ENCODE measurements around the gene ACCS.

The ACCS gene

DNA sequence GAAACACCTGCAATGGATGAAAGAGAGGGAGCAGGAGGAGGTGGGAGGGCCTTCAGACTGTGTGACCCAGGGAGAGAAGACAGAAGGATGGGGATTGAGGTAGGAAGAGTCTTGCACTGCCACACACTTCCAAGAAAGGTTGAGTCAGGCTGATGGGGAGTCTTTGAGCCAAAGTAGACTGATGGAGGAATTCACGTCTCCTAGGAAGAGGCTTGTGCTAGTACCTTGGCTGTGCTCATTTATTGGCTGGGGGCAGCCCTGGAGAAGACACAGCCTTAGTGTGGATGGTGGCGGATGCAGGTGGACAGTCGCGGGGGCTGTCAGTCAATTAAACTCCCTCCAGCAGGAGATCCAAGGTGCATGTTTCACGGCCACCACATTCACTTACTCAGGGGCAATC lies 34.5 kb upstream of the ACCS start:
- TF ChIP-seq GATA2 (IDR thresholded peaks at IDR 0.05; ENCODE audit: low read depth, low read length) (no peak), GATA3 (IDR thresholded peaks at IDR 0.05; ENCODE audit: low read depth, low read length) (no peak)

DNA sequence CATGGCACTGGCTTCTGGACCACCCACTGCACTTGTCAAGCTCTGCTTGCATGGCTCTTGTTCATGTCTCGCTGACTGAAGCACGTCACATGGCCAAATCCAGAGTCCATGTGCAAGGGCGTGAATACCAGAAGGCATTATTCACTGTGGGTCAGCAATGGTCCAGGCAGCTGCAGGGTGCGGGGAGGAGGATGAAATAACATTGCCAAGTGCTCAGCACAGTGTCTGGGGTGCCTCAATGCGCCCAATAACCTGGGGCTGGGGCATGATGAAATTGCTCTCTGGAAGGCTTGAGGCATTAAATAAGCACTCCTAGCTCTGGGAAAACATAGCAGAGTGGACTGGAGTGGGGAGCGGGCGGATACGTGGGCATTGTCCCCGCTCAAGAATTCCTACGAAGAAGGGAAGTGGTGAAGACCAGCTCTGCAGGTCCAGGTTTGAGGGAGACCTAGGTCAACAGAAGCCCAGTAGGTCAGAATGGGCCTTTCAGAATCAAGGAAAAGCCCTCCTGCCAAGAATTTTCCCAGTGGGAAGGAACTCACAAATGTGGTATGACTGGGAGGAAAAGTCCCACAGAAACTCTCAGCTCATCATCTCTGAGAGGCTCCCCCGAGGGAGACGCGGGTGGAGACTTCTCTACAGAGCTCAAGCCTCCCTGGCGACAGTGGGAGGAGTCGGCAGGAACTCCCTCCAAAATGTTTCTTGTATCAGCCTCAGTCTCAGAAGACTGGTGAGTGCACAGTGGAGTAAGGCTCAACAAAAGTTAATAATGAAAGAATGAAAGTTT lies 33.6 kb upstream of the ACCS start:
- TF ChIP-seq GATA2 (IDR thresholded peaks at IDR 0.05; ENCODE audit: low read depth, low read length) (no peak), GATA3 (IDR thresholded peaks at IDR 0.05; ENCODE audit: low read depth, low read length) (no peak)

DNA sequence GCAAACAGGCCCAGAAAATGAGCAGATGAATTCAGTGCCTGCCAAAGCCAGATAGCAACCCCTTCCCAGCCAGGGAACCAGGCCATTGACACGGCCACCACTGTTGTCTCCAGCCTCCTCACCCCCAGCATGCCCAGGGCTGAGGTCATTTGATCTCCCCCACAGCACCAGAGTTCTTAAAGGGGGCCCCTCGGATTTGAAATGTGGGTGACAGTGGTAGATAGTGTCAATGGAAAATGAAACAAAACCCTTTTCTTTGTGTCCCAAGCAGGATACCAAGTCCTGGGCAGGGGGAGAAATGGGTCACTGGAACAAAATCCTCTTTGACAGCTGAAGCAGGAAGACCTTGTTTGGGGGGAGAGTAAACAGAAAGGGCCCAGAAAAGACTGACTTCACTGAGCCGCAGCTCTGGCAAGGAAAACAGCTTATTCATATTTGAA lies 32.6 kb upstream of the ACCS start:
- TF ChIP-seq GATA2 (IDR thresholded peaks at IDR 0.05; ENCODE audit: low read depth, low read length) (no peak), GATA3 (IDR thresholded peaks at IDR 0.05; ENCODE audit: low read depth, low read length) (no peak)

DNA sequence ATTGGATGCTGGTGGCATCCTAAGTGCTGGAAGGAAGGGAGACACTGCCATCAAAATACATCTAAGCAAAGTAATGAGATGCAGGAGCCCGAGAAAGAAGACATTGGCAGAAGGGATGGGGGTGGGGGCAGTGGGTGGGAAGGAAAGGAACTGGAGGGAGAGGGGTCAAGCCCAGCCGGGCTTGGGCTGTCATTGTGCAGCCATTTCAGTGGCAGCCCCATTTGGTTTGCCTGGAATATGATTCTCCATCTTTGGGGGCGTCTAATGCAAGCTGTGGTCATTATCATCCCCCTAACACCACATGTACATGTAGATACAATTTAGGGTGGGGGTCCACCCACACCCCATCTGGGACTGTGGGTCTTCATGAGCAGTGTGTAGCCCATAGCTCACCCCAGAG lies 32.2 kb upstream of the ACCS start:
- TF ChIP-seq GATA2 (IDR thresholded peaks at IDR 0.05; ENCODE audit: low read depth, low read length) (no peak), GATA3 (IDR thresholded peaks at IDR 0.05; ENCODE audit: low read depth, low read length) (no peak)

DNA sequence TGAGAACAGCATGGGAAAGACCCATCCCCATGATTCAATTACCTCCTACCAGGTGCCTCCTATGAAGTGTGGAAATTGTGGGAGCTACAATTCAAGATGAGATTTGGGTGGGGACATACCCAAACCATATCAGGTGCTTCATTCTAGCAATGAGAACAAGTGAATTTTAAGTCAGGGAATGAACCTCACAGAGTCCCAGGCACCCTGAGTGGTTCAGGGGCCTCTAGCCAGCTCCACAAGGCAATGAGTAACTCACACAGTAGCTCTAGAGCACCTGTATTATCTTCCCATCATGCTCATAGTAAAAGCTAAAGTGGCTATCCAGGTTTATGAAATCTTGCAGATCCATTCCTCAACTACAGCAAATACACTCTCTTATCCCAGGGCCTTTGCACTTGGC lies 31.4 kb upstream of the ACCS start:
- no peak for TF ChIP-seq GATA3 (IDR thresholded peaks at IDR 0.05; ENCODE audit: low read depth, low read length)

DNA sequence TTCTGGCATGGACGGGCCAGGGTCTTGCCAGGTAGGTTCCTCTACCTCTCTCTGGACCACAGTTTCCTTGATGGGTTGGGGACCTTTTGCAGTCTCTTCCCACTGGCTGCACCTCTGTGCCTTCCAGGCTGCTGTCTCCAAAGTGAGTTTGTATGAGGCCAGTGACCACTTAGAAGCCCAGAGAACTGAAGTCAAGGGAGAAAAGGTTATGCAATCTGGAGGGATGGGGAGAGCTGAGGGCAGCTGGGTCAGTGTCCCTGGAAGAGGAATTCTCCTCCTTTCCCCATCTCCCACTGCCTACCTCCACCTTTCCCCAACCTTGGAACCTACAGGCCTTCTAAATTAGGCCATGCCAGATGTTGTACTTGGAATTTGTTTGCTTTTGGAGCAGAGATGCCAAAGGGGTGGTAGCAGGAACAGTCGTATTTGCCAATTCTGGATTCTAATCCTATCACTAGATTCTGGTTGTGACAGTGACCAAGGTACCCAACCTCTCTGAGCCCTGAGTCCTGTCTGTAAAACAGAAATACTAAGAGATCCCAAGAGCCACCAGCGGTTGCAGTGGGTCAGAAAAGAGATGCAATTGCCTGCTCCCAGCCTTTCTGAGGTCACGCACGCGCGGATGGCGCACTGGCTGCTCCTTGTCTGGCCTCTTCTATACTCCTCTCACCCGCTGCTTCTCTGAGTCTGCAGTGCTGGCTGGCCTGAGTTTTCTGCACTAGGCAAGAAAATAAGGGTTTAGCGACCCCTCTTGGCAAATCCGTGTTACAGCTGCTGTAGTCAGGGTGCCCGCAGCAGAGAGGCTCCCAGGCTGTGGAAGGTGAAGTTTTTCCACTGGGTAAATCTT lies 29.0 kb upstream of the ACCS start:
- TF ChIP-seq GATA2 (IDR thresholded peaks at IDR 0.05; ENCODE audit: low read depth, low read length) (no peak), GATA3 (IDR thresholded peaks at IDR 0.05; ENCODE audit: low read depth, low read length) (no peak)

DNA sequence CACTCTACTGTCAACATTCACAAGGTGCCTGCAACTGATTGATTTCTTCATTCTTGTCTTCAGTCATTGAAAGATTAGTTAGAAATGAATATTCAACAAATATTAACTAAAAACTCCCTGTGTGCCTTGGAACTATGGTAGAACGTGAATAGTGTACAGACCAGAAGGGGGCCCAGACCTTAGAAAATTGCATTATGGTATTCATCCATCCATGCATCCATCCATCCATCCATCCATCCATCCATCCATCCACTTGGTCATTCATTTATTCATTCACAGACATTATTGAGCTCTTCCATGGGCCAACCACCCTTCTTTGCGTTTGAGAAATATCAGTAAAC lies 28.4 kb upstream of the ACCS start:
- TF ChIP-seq GATA3 (IDR thresholded peaks at IDR 0.05; ENCODE audit: low read depth, low read length), result no peak
- no peak for TF ChIP-seq GATA2 (IDR thresholded peaks at IDR 0.05; ENCODE audit: low read depth, low read length)

DNA sequence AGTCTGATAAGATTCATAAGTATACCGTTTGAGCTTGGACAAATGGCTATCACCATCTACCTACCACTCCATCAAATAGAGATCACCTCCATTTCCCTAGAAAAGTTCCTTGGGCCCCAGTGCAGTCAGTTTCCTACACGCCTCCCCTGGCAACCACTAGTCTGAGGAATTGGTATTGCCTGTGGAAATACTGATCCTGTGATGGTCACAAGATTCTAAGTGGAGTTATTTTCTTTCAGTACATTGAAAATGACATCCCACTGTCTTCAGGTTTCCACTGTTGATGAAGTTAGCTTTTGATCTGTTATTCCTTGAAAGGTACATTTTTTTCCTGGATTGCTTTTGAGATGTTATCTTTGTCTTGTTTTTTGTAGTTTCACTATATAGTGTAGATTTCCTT lies 22.9 kb upstream of the ACCS start:
- TF ChIP-seq GATA2 (IDR thresholded peaks at IDR 0.05; ENCODE audit: low read depth, low read length), result no peak
- no peak for TF ChIP-seq GATA3 (IDR thresholded peaks at IDR 0.05; ENCODE audit: low read depth, low read length)

DNA sequence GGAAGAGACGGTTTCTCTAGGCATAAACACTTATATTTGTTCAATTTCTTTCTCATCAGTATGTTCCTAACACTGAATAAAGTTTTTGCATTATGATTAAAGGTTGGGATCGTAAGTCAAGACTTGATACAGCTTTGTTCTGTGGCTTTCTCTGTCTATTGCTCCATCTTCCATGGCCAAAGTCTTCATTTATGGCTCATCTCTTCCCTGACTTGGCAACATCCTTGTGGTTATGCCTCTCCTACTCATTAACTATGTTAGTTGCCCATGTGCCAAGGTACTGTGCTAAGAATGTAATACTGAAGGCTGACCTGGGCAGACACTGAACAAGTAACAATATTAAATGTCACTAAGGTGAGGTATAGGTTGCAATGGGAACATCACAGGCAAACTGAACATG lies 19.9 kb upstream of the ACCS start:
- TF ChIP-seq GATA2 (IDR thresholded peaks at IDR 0.05; ENCODE audit: low read depth, low read length), result no peak
- TF ChIP-seq GATA3 (IDR thresholded peaks at IDR 0.05; ENCODE audit: low read depth, low read length), result no peak

DNA sequence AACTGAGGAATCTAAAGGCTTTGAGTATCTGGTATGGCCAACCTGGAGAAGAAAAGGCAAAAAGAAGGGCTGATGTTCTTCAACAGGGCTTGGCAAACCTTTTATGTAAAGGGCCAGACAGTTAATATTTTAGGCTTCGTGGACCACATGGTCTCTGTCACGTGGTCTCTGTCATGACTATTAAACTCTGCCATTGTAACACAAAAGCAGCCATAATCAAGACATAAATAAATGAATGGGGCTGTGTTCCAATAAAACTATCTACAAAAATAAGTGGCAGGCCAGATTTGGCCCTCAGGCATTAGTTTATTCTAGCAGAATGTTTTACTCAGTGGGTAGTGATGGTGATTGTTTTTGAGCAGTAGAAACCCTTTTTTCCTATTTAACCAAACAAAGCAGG lies 18.8 kb upstream of the ACCS start:
- TF ChIP-seq GATA2 (IDR thresholded peaks at IDR 0.05; ENCODE audit: low read depth, low read length), result no peak

DNA sequence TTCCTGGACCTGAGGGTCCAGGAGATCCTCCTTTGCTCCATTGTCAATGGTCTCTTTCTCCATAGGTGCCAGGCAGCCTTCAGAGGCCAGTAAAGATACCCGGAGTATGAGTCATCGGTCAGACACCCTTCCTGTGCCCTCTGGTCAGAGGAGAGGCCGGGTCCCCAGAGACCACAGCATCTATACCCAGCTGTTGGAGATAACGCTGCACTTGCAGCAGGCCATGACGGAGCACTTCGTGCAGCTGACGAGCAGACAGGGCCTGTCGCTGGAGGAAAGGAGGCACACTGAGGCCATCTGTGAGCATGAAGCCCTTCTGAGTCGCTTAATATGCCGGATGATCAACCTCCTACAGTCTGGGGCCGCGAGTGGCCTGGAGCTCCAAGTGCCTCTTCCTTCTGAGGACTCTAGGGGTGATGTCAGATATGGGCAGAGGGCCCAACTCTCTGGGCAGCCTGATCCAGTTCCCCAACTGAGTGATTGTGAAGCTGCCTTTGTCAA lies 18.1 kb upstream of the ACCS start, which contains the start of gene ACCSL:
TSS of gene ACCSL (plus strand) at position 51 of the 501 bp plus-strand sequence. CDS start at position 107, 56 bp downstream.
- no peak for TF ChIP-seq GATA3 (IDR thresholded peaks at IDR 0.05; ENCODE audit: low read depth, low read length)

DNA sequence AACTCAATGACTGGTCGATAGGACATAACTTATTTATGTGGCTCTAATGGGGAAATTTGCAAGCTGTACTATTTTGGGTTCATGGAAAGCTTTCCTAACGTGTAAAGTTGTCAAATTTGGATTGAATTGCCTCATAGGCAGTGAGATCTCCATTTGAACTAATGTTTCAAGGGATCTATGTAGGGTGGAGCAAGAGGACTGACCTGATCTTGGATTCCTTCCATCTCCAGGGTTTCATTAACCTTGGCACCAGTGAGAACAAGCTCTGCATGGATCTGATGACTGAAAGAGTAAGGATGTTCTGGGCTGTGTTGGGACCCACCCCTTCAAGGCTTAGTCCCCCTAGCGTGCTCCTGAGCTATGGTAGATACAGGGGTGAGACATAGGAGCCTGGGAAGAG lies 16.2 kb upstream of the ACCS start:
- TF ChIP-seq GATA2 (IDR thresholded peaks at IDR 0.05; ENCODE audit: low read depth, low read length), result no peak

DNA sequence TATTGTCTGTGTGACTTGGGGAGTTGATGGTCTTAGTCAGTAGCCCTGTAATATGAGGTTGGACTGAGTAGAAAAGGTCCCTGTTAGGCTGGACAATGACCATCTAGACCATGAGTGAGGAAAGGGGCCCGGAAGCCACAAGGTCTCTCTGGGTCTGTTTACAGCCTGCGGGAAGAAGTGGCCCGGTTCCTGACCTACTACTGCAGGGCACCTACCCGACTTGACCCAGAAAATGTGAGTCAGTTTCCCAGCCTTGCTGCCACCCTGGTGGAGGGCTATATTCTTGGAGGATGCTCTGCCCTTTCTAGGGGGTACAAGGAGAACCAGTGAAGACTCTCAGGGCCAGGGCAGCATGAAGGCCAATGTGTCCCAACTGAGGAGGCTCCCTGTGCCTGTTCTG lies 14.9 kb upstream of the ACCS start:
- TF ChIP-seq GATA2 (IDR thresholded peaks at IDR 0.05; ENCODE audit: low read depth, low read length) (no peak), GATA3 (IDR thresholded peaks at IDR 0.05; ENCODE audit: low read depth, low read length) (no peak)

DNA sequence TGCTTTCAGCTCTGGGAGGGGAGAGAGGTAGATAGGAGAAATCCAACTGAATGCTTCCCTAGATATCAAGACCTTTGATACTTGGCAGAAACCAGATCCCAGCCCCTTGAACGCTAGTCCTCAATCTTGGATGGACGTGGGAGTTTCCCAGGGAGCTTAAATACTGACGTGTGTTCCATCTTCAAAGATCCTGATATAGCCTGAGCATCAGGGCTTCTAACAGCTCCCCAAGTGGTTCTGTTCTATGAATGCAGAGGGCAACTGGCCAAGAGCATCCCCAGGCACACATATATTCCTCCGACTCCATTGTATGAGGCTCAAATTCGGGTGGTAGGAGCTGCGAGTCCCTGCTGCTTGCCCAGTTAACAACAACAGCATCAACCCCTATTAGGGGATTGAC lies 8.7 kb upstream of the ACCS start:
- TF ChIP-seq GATA2 (IDR thresholded peaks at IDR 0.05; ENCODE audit: low read depth, low read length) (no peak), GATA3 (IDR thresholded peaks at IDR 0.05; ENCODE audit: low read depth, low read length) (no peak)

DNA sequence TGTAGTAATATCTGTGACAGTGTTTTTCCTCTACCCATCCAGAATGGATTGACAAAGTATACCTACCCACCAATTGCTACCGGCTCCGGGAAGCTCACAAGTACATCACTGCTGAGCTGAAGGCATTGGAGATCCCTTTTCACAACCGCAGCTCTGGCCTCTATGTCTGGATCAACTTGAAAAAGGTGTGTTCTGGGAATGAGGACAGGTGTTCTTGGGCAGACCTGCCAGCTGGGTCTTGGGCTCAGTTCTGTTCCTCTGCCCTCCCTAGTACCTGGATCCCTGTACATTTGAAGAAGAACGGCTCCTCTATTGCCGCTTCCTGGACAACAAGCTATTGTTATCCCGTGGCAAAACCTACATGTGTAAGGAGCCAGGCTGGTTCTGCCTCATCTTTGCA lies 7.8 kb upstream of the ACCS start:
- no peak for TF ChIP-seq GATA3 (IDR thresholded peaks at IDR 0.05; ENCODE audit: low read depth, low read length)

Data from SH-SY5Y (cell line).